Keratinocyte (primary cell): ENCODE measurements around the gene OMP. TPM values are rescaled to one million over a fixed set of nuclear protein-coding genes. Genes with fewer than 3 reads are reported as not detected.

ENCODE experiments used
- DNase-seq: peaks from one replicate; pipeline ENCODE4 v3.0.0-alpha.2; 2011; ENCODE audit warnings: low read depth, missing footprints, low spot score
- FAIRE-seq: peaks from 2 replicates; lab custom pipeline; 2011; peaks lifted over from hg19 to GRCh38; lab: Jason Lieb, UNC
- H2AFZ ChIP-seq: 2 replicates; pipeline ENCODE4 v1.6.0; 2012; ENCODE audit warnings: low read length, control low read depth, inconsistent platforms; ENCODE audit not compliant: control insufficient read depth
- H3K27ac ChIP-seq: 2 replicates; pipeline ENCODE4 v1.5.1; 2011; ENCODE audit warnings: low read length; ENCODE audit not compliant: control insufficient read depth, insufficient read depth
- H3K27me3 ChIP-seq: 3 replicates; pipeline ENCODE4 v1.6.0; 2011; ENCODE audit warnings: low read length; ENCODE audit not compliant: control insufficient read depth, insufficient read depth; ENCODE audit errors: extremely low read depth
- H3K36me3 ChIP-seq, 2 experiments: 2 replicates in 1 of 2; 3 replicates in 1 of 2; pipeline ENCODE4 v1.5.1; 2011; ENCODE audit warnings: low read length in 2 of 2, mild to moderate bottlenecking in 1 of 2; ENCODE audit not compliant: control insufficient read depth in 2 of 2, insufficient read depth in 2 of 2; ENCODE audit errors: extremely low read depth in 1 of 2
- H3K4me1 ChIP-seq: 3 replicates; pipeline ENCODE4 v1.5.1; 2011; ENCODE audit warnings: low read length; ENCODE audit not compliant: control insufficient read depth, insufficient read depth; ENCODE audit errors: extremely low read depth
- H3K4me2 ChIP-seq: 3 replicates; pipeline ENCODE4 v1.6.0; 2011; ENCODE audit warnings: low read depth, low read length; ENCODE audit not compliant: control insufficient read depth, insufficient read depth; ENCODE audit errors: extremely low read depth
- H3K4me3 ChIP-seq, 3 experiments: fragments of 200-600 bp in 1 of 3; sonication (generic) in 1 of 3; 2 replicates in 2 of 3; 3 replicates in 1 of 3; pipeline ENCODE4 v1.5.1; 2011 to 2016; ENCODE audit warnings: low read length in 3 of 3, mild to moderate bottlenecking in 3 of 3, control low read depth in 2 of 3, inconsistent platforms in 1 of 3, low read depth in 1 of 3, mixed read lengths in 1 of 3, mixed run types in 1 of 3, moderate library complexity in 1 of 3; ENCODE audit not compliant: control insufficient read depth in 2 of 3, insufficient read depth in 2 of 3; ENCODE audit errors: extremely low read depth in 1 of 3
- H3K79me2 ChIP-seq: 2 replicates; pipeline ENCODE4 v1.6.0; 2012; ENCODE audit warnings: low read length; ENCODE audit not compliant: control insufficient read depth, insufficient read depth
- H3K9ac ChIP-seq: 3 replicates; pipeline ENCODE4 v1.6.0; 2011; ENCODE audit warnings: low read length; ENCODE audit not compliant: control insufficient read depth, insufficient read depth; ENCODE audit errors: extremely low read depth
- H3K9me1 ChIP-seq: 3 replicates; pipeline ENCODE4 v1.6.0; 2011; ENCODE audit warnings: low read length; ENCODE audit not compliant: control insufficient read depth, insufficient read depth; ENCODE audit errors: extremely low read depth
- H3K9me3 ChIP-seq: 2 replicates; pipeline ENCODE4 v1.5.1; 2012; ENCODE audit warnings: low read depth, low read length; ENCODE audit not compliant: control insufficient read depth
- H4K20me1 ChIP-seq: 3 replicates; pipeline ENCODE4 v1.6.0; 2011; ENCODE audit warnings: low read length; ENCODE audit not compliant: control insufficient read depth, insufficient read depth; ENCODE audit errors: extremely low read depth
- CTCF ChIP-seq, 3 experiments: IDR thresholded peaks in 1 of 3; conservative IDR thresholded peaks in 1 of 3; optimal IDR thresholded peaks in 1 of 3; 2 replicates in 2 of 3; 3 replicates in 1 of 3; pipeline versions ENCODE3 to v1.5.1; 2011; ENCODE audit warnings: low read length in 3 of 3, mild to moderate bottlenecking in 3 of 3, moderate library complexity in 2 of 3, control low read depth in 1 of 3, inconsistent platforms in 1 of 3; ENCODE audit not compliant: insufficient read depth in 2 of 3; ENCODE audit errors: extremely low read depth in 1 of 3
- EZH2 ChIP-seq: IDR thresholded peaks from one replicate; pipeline ENCODE4 v1.6.1; 2012; ENCODE audit warnings: inconsistent platforms, mild to moderate bottlenecking, low read length, moderate library complexity
- dilution Hi-C: fragments of 300-500 bp; cut with MboI; formaldehyde crosslinking; loops from one replicate; pipeline ENCODE4 v1.7.0; 2020; ENCODE audit warnings: low sequenced_read_pairs; ENCODE audit not compliant: extremely low pct_ligation_motif_present
- polyA plus RNA-seq, 5 experiments: library from polyadenylated mRNA; depleted of rRNA in 3 of 5; stranded (reverse) in 3 of 5; stranded (forward) in 1 of 5; unstranded in 1 of 5; fragments of >200 nt; gene quantifications; 1 replicate in 1 of 5; 2 replicates in 3 of 5; 3 replicates in 1 of 5; pipeline versions ENCODE4 v1.2.1 to v1.2.3, GENCODE V29; 2011 to 2012; ENCODE audit warnings: missing spikeins in 2 of 5, low read depth in 1 of 5, low replicate concordance in 1 of 5

OMP gene
- polyA plus RNA-seq, 1 donor (not counting 4 experiments of a cell fraction or from before 2014, with no cell fraction given): not detected

GRCh38 chr11:77118971-77119370, 16.3 kb downstream of the OMP start:
- TF ChIP-seq CTCF (optimal IDR thresholded peaks at IDR 0.05 in 1 of 3, IDR thresholded peaks at IDR 0.05 in 1 of 3, conservative IDR thresholded peaks at IDR 0.05 in 1 of 3; ENCODE audit: extremely low read depth in 1 of 3, insufficient read depth in 2 of 3, low read length in 3 of 3) (no peak), EZH2 (no peak)
- Histone ChIP-seq H4K20me1 (no peaks in the 10 kb centered on the region), H3K36me3 (no peaks in the 10 kb centered on the region), H3K9ac (no peak overlapping the region), H2AFZ (no peak overlapping the region), H3K4me1 (no peaks in the 10 kb centered on the region), H3K4me2 (no peak overlapping the region), H3K27ac (no peak overlapping the region), H3K27me3 (no peaks in the 10 kb centered on the region), H3K9me3 (no peaks in the 10 kb centered on the region), H3K4me3 (no peak overlapping the region), H3K79me2 (no peaks in the 10 kb centered on the region), H3K9me1 (no peaks in the 10 kb centered on the region)
- DNase-seq (no peak), FAIRE-seq (no peak)
- dilution Hi-C loops: no loop called here

- no peak overlapping the region for H3K4me3 ChIP-seq
- H3K9me1 ChIP-seq: no peaks in the 10 kb centered on the region
- no peak for FAIRE-seq
- no peaks in the 10 kb centered on the region for H3K36me3 ChIP-seq
- no peaks in the 10 kb centered on the region for H3K27me3 ChIP-seq
- no peaks in the 10 kb centered on the region for H3K9me3 ChIP-seq
- H2AFZ ChIP-seq: no peak overlapping the region
- H3K4me1 ChIP-seq: no peaks in the 10 kb centered on the region
- H3K9ac ChIP-seq: no peak overlapping the region
- TF ChIP-seq CTCF (optimal IDR thresholded peaks at IDR 0.05 in 1 of 3, IDR thresholded peaks at IDR 0.05 in 1 of 3, conservative IDR thresholded peaks at IDR 0.05 in 1 of 3; ENCODE audit: extremely low read depth in 1 of 3, insufficient read depth in 2 of 3, low read length in 3 of 3) (no peak), EZH2 (no peak)
- DNase-seq: no peak
- H3K79me2 ChIP-seq: no peaks in the 10 kb centered on the region
- H4K20me1 ChIP-seq: no peaks in the 10 kb centered on the region
- dilution Hi-C loops: no loop called here
- H3K4me2 ChIP-seq: no peak overlapping the region
- no peak overlapping the region for H3K27ac ChIP-seq
Measured at GRCh38 chr11:77119531-77119936, 16.9 kb downstream of the OMP start.
